HepG2 (cell line): Measurements from ENCODE around the gene ARHGAP9. TPM values are rescaled to one million over a fixed set of nuclear protein-coding genes. Genes with fewer than 3 reads are reported as not detected.
A peak's percentile ranks its signal among the peaks of the same experiment; 100 is the strongest.

Experiments used
- MAF1 ChIP-seq: sonication (generic); formaldehyde crosslinking; IDR thresholded peaks from 2 replicates; pipeline ENCODE4 v1.5.0; 2020; ENCODE audit warnings: missing genetic modification reagents, borderline replicate concordance
- NFATC3 ChIP-seq: sonication (generic); formaldehyde crosslinking; IDR thresholded peaks from 2 replicates; pipeline ENCODE4 v1.5.1; 2020; ENCODE audit warnings: mild to moderate bottlenecking, missing genetic modification reagents
- NR2C2 ChIP-seq: sonication (generic); formaldehyde crosslinking; IDR thresholded peaks from 2 replicates; pipeline ENCODE4 v1.4.0; 2020; ENCODE audit warnings: missing genetic modification reagents, mild to moderate bottlenecking, moderate library complexity, borderline replicate concordance
- RARG ChIP-seq: sonication (generic); formaldehyde crosslinking; IDR thresholded peaks from 2 replicates; pipeline ENCODE4 v1.4.0; 2020; ENCODE audit warnings: low read depth, mild to moderate bottlenecking, missing genetic modification reagents
- RFXAP ChIP-seq: sonication (generic); formaldehyde crosslinking; IDR thresholded peaks from 2 replicates; pipeline ENCODE4 v1.4.0; 2020; ENCODE audit warnings: missing genetic modification reagents, borderline replicate concordance
- SALL2 ChIP-seq: sonication (generic); formaldehyde crosslinking; IDR thresholded peaks from 2 replicates; pipeline ENCODE4 v1.8.1; 2023; ENCODE audit warnings: mild to moderate bottlenecking, missing genetic modification reagents, inconsistent platforms
- SIX4 ChIP-seq: sonication (generic); formaldehyde crosslinking; IDR thresholded peaks from 2 replicates; pipeline ENCODE4 v1.4.0; 2020; ENCODE audit warnings: missing genetic modification reagents
- SPEN ChIP-seq: sonication (generic); formaldehyde crosslinking; IDR thresholded peaks from 2 replicates; pipeline ENCODE4 v1.5.1; 2020; ENCODE audit warnings: low read depth, mild to moderate bottlenecking, missing genetic modification reagents
- ZFX ChIP-seq: sonication (generic); formaldehyde crosslinking; IDR thresholded peaks from 2 replicates; pipeline ENCODE4 v1.4.0; 2020; ENCODE audit warnings: mild to moderate bottlenecking, low read depth, missing genetic modification reagents, moderate library complexity
- ZFY ChIP-seq: sonication (generic); formaldehyde crosslinking; IDR thresholded peaks from 2 replicates; pipeline ENCODE4 v1.4.0; 2020; ENCODE audit warnings: missing genetic modification reagents
- ZNF12 ChIP-seq: sonication (generic); formaldehyde crosslinking; IDR thresholded peaks from 2 replicates; pipeline ENCODE4 v1.5.0; 2020; ENCODE audit warnings: missing genetic modification reagents
- ZNF557 ChIP-seq: sonication (generic); formaldehyde crosslinking; IDR thresholded peaks from 2 replicates; pipeline ENCODE4 v1.4.0; 2020; ENCODE audit warnings: missing genetic modification reagents
- ZNF577 ChIP-seq: sonication (generic); formaldehyde crosslinking; IDR thresholded peaks from 2 replicates; pipeline ENCODE4 v1.4.0; 2020; ENCODE audit warnings: mild to moderate bottlenecking, low read depth, missing genetic modification reagents, borderline replicate concordance
- ZNF746 ChIP-seq: sonication (generic); formaldehyde crosslinking; IDR thresholded peaks from 2 replicates; pipeline ENCODE4 v1.8.0; 2022; ENCODE audit warnings: mild to moderate bottlenecking, missing genetic modification reagents
- ZNF879 ChIP-seq: sonication (generic); formaldehyde crosslinking; IDR thresholded peaks from 2 replicates; pipeline ENCODE4 v1.8.1; 2023; ENCODE audit warnings: missing genetic modification reagents
- polyA plus RNA-seq, 8 experiments: library from polyadenylated mRNA; depleted of rRNA in 3 of 8; stranded (reverse) in 7 of 8; unstranded in 1 of 8; fragments of >200 nt; fragmentation: Illumina TruSeq in 4 of 8; extraction: Trizol in 4 of 8; gene quantifications; 2 replicates each; pipeline versions ENCODE4 v1.2.1 to v1.2.3, GENCODE V29; 2011 to 2016; ENCODE audit warnings: low read depth in 4 of 8, missing spikeins in 1 of 8, mixed read lengths in 1 of 8; ENCODE audit not compliant: insufficient read depth in 1 of 8
- total RNA-seq, 5 experiments: library from RNA; depleted of rRNA; stranded (reverse); fragments of >200 nt; fragmentation: Illumina TruSeq; extraction: Trizol; gene quantifications; 2 replicates each; pipeline ENCODE4 v1.2.3, GENCODE V29; 2016; ENCODE audit warnings: low read depth in 1 of 5
- TF ChIP-seq, protein P1 (sequence below): sonication (generic); formaldehyde crosslinking; IDR thresholded peaks from 2 replicates; pipeline ENCODE4 v1.5.0; 2020; ENCODE audit warnings: mild to moderate bottlenecking, missing genetic modification reagents, moderate library complexity
- TF ChIP-seq, protein P2 (sequence below), 2 experiments: fragments of 450-650 bp in 1 of 2; sonication (generic) in 1 of 2; formaldehyde crosslinking in 1 of 2; IDR thresholded peaks; 2 replicates each; pipeline versions ENCODE4 v1.6.1 to v1.8.0; 2016 to 2022; ENCODE audit warnings: antibody characterized with exemption in 1 of 2, mild to moderate bottlenecking in 1 of 2, missing genetic modification reagents in 1 of 2

Gene ARHGAP9
- total and polyA plus RNA-seq, 2 of the 13 experiments (the other 11 are each of a cell fraction or from before 2014, with no cell fraction given) = 0.18 to 1.2 TPM

DNA sequence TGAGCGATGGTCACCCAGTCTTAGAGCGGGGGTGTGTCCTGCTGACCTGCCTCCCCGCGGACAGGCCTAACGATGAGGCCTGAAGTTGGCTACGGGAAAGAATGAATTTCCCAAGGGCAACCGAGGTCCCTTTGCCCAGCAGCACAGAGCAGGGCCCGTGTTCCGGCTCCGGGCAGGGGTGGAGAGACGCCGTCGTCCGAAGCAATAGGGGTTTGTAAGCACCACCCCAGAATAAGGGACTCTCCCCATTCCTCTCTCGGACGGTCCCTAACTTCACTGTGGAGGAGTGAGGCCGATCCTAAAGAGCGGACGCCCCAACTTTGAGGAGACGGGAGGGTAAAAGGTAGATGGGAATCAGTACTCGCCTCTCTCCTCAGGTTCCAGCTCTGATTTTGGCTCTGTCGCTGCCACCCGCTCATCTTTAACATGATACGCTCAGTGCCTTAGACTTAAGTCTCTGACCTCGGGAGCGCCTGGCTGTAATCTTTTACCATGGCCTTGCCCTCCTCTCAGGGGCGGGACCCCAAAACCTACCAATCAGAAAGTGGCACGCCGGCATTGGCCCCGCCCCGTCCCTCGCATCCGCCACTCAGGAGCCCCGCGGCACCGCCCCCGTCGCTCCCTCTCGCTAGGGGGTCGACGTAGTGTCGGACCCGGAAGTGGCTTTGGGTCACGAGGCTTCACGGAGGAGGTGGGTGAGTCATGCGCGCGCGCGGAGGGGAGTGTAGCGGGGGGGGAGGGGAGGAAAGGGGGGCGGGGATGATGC is 40.6 kb upstream of the ARHGAP9 start, which contains the start of gene DDIT3 (continued):
- TF ChIP-seq RARG (CRISPR knock-in tag) (0 out of 2 replicates have a peak, but pooled peaks have one; percentile 70), RFXAP (CRISPR knock-in tag) (0 out of 2 replicates have a peak, but pooled peaks have one; percentile 53), NFATC3 (CRISPR knock-in tag) (0 out of 2 replicates have a peak, but pooled peaks have one; percentile 33), SALL2 (CRISPR knock-in tag) (peak; percentile 17; the same call in 1 of the 2 replicates), NR2C2 (CRISPR knock-in tag) (peak; percentile 78), ZNF577 (CRISPR knock-in tag) (0 out of 2 replicates have a peak, but pooled peaks have one; percentile 16), ZNF879 (no peak), MAF1 (peak; percentile 88; the same call in 1 of the 2 replicates), ZFX (CRISPR knock-in tag) (peak; percentile 85), ZNF557 (CRISPR knock-in tag) (0 out of 2 replicates have a peak, but pooled peaks have one; percentile 76), SIX4 (0 out of 2 replicates have a peak, but pooled peaks have one; percentile 46), SPEN (peak; percentile 53; the same call in 1 of the 2 replicates), ZNF746 (CRISPR knock-in tag) (peak; percentile 19; the same call in 1 of the 2 replicates), ZFY (peak; percentile 80), ZNF12 (peak; percentile 76; the same call in 1 of the 2 replicates)
- TF ChIP-seq, protein P1, sequence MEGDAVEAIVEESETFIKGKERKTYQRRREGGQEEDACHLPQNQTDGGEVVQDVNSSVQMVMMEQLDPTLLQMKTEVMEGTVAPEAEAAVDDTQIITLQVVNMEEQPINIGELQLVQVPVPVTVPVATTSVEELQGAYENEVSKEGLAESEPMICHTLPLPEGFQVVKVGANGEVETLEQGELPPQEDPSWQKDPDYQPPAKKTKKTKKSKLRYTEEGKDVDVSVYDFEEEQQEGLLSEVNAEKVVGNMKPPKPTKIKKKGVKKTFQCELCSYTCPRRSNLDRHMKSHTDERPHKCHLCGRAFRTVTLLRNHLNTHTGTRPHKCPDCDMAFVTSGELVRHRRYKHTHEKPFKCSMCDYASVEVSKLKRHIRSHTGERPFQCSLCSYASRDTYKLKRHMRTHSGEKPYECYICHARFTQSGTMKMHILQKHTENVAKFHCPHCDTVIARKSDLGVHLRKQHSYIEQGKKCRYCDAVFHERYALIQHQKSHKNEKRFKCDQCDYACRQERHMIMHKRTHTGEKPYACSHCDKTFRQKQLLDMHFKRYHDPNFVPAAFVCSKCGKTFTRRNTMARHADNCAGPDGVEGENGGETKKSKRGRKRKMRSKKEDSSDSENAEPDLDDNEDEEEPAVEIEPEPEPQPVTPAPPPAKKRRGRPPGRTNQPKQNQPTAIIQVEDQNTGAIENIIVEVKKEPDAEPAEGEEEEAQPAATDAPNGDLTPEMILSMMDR = peak; percentile 30; the same call in 1 of the 2 replicates
- TF ChIP-seq, protein P2, sequence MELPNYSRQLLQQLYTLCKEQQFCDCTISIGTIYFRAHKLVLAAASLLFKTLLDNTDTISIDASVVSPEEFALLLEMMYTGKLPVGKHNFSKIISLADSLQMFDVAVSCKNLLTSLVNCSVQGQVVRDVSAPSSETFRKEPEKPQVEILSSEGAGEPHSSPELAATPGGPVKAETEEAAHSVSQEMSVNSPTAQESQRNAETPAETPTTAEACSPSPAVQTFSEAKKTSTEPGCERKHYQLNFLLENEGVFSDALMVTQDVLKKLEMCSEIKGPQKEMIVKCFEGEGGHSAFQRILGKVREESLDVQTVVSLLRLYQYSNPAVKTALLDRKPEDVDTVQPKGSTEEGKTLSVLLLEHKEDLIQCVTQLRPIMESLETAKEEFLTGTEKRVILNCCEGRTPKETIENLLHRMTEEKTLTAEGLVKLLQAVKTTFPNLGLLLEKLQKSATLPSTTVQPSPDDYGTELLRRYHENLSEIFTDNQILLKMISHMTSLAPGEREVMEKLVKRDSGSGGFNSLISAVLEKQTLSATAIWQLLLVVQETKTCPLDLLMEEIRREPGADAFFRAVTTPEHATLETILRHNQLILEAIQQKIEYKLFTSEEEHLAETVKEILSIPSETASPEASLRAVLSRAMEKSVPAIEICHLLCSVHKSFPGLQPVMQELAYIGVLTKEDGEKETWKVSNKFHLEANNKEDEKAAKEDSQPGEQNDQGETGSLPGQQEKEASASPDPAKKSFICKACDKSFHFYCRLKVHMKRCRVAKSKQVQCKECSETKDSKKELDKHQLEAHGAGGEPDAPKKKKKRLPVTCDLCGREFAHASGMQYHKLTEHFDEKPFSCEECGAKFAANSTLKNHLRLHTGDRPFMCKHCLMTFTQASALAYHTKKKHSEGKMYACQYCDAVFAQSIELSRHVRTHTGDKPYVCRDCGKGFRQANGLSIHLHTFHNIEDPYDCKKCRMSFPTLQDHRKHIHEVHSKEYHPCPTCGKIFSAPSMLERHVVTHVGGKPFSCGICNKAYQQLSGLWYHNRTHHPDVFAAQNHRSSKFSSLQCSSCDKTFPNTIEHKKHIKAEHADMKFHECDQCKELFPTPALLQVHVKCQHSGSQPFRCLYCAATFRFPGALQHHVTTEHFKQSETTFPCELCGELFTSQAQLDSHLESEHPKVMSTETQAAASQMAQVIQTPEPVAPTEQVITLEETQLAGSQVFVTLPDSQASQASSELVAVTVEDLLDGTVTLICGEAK (IDR thresholded peaks at IDR 0.05) = no peak
- TF ChIP-seq, protein P2 (CRISPR knock-in tag; IDR thresholded peaks at IDR 0.05) = peak; percentile 38; the same call in 1 of the 2 replicates
